GF-D8 (cell line): ENCODE results near the gene RALGDS.

Source experiments
- DNase-seq: peaks from one replicate; lab custom pipeline; 2025; lab: John Stamatoyannopoulos, UW

The RALGDS gene

GRCh38 chr9:133051966-133052539, 69.0 kb downstream of the RALGDS start:
- no peak for DNase-seq

GRCh38 chr9:133051281-133051900, 69.6 kb downstream of the RALGDS start:
- no peak for DNase-seq

DNA sequence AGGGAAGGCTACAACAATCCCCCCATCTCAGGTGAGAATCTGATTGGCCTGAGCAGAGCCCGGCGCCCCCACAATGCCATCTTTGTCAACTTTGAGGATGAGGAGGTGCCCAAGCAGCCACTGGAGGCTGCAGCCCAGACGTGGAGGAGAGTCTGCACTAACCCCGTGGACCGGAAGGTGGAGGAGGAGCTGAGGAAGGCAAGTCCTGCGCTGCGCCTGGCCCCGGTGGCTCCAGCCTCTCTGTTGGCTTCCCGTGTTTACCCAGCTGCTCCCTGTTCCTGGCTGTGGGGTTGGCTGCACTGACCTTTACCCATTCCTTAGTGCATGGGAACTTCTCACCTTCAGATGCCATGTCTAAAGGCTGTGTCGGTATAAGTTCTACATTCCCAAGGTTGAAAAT, 70.3 kb downstream of the RALGDS start:
- DNase-seq, result no peak

GRCh38 chr9:133050142-133050541, 70.9 kb downstream of the RALGDS start:
- DNase-seq, result no peak

DNA sequence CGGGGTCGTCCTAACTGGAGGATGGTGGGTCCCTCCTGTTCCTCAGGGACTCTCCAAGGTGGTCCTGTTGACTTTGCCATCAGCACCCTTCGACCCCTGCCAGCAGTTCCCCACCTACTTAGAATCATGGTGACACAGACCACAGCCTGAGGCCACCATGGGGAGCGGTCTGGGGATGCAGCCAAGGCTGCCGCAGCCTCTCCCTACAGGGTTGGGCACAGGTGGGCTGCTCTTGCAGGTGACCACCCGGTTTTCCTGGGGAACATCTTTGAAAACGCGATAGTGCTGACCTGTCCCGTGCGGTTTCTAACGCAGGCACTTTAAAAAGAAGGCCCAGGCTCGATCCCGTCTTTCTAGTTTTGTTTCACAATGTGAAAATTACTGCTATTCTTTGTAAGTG, 72.0 kb downstream of the RALGDS start:
- DNase-seq, result no peak

DNA sequence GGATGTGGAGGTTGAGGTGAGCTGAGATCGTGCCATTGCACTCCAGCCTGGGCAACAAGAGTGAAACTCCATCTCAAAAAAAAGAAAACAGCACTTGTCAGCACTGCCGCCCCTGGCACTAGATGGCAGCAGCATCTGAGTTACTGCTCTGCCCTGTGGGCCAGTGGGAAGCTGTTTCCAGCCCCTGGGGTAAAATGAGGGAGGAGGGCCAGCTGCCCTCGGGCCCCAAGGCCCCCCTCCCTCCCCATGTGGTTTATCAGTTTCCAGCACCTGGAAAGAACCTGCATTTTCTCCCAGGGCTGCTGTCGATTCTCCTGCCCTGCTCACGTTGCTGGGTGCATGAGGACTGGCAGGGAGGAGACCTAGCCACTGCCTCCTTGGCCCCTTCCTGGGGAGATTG, 72.4 kb downstream of the RALGDS start:
- DNase-seq, result peak; percentile 30
